MM.1S (cell line): ENCODE results near the gene UBE2D2.

Experiments used
- CTCF ChIP-seq: fragments of 300-600 bp; sonication (generic); IDR thresholded peaks from 2 replicates; pipeline ENCODE4 v1.5.1; 2016; ENCODE audit warnings: antibody characterized with exemption, low read length, mixed read lengths
- EZH2 ChIP-seq: fragments of 300-600 bp; sonication (generic); optimal IDR thresholded peaks from 2 replicates; pipeline ENCODE3; 2017; ENCODE audit warnings: low read depth, mild to moderate bottlenecking, antibody characterized with exemption, low read length, mixed read lengths
- EZH2phosphoT487 ChIP-seq: fragments of 300-600 bp; sonication (generic); IDR thresholded peaks from 2 replicates; pipeline ENCODE4 v1.6.1; 2018; ENCODE audit warnings: antibody characterized with exemption, low read length

GRCh38 chr5:139513852-139514485 lies 47.2 kb upstream of the UBE2D2 start:
- TF ChIP-seq CTCF (no peak), EZH2 (no peak), EZH2phosphoT487 (no peak)
